HG02610 (cell line): ENCODE data around the gene GNPNAT1.
"Not testable (repeated sequence)": the region's sequence is repeated elsewhere in the genome, so short reads cannot be mapped to it uniquely, and the experiment has no call there.

Source experiments
- ATAC-seq: cut with Tn5 transposase; IDR thresholded peaks from one replicate; pipeline ENCODE4 v1.9.1; 2021; ENCODE audit warnings: mild to moderate bottlenecking, moderate library complexity; ENCODE audit not compliant: unreplicated experiment

GNPNAT1 gene

DNA sequence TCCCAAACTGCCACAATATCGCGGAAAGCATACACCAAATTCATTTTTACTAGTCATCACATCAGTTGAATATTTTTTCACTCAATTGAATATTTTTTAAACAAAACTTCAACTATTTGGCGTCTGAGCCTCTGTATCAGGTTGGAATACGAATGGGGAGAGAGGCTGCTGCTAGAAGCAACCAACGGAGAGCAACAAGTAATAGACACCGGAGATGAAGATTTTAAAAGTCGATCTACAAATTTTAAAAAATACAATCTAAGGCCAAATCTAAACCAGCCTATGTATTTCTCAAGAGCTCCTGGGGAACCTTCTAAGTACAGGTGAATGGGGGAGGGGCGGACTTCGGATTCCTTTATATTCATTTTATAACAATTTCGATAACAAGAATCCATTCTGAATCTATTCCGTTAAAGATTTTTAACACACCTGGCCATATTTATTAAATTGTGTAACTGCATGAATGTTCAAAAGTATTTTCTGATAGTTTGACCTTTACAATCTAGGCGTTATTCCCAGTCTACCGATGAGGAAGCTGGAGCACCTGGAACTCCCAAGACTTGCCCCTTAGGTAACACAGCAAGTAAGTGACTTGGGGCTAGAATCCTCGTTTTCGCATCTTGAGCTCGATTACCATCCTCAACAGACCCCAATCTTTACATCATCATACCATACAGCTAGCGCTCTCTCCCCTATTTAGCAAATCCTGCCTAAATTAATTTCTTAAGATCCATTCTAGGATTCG is 1.2 kb downstream of the GNPNAT1 start:
- ATAC-seq: no peak

DNA sequence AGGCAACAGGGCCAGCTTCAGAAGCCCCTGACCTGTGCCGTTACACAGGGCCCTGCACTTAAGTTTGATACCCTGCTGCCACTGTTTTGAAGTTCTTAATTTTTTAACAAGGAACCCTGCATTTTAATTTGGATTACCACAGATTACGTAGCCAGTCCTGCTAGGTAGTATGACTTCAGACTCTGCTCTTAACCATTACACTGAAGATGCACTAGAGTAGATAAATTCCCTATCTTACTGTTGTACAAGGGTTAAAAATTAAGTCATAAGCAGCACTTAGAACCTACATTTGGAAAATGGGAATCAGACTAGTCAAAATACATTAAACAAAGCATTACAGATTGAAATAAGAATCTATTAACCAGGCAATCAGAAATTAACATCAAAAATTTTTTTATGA is 2.3 kb downstream of the GNPNAT1 start:
- ATAC-seq: no peak

DNA sequence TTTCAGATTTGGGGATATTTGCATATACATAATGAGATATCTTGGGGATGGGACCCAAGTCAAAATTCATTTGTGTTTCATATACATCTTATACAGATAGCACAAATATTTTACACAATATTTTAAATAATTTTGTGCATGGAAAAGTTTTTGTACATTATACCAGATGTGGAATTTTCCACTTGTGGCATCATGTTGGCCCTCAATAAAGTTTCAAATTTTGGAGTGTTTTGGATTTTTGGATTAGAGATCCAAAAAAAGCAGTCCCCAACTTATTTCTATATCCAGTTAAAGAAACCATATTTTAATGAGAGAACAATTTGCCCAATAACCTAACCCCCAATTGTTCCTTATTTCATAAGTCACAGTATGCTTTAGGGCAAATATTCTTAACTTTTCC is 4.5 kb downstream of the GNPNAT1 start:
- ATAC-seq: no peak

DNA sequence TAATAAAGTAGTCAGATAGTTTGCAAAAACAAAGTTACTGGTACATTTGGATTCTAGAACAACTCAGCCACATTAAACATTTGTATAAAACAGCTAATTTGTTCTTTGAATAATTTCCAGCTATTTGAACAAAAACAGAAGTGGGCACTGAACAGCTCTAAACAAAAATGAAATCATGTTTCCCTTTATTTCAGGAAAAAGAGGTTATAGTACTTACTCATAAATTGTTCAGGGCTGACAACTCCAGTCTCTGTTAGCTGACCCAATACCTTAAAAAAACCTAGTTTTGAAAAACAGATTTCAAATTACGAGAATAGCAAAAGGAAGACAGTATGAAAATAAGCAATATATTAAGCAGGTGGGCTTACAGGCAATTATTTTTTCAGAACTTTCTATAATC is 8.2 kb downstream of the GNPNAT1 start:
- no peak for ATAC-seq

DNA sequence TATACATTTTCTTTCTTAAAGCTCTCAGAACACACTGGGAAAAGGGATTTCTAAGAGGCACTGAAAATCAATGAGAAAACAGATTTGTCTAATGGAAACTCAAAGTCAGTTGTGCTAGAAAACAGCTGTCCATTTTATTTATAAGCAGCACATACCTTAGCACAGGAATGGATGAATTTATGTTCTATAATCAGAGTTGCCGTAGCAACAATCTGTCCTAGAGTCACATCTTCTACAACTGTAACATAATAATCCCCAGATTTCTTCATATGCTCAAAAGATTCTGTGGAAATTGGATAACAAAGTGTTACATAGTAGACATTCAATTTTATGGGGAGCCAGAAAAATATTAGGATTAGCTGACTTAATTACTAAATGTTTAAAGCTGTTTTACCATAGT is 9.8 kb downstream of the GNPNAT1 start:
- no peak for ATAC-seq

DNA sequence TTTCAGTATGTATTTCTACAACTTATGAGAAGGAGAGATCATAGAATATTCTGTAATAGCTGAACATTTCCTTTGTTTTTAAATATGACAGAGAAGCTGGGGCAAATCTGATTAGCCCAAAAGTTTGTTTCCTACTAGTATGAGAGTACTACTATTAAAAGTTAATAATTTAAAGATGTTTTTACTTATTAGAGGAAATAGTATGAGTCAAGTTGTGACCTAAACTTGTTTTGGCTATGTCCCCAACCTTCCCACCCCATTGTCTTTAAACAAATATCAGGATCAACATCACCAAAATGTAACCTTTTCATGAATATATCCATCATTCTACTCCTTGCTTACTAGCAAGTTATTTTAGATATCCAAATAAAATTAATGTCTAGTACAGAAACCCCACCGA is 10.5 kb downstream of the GNPNAT1 start:
- ATAC-seq: no peak

DNA sequence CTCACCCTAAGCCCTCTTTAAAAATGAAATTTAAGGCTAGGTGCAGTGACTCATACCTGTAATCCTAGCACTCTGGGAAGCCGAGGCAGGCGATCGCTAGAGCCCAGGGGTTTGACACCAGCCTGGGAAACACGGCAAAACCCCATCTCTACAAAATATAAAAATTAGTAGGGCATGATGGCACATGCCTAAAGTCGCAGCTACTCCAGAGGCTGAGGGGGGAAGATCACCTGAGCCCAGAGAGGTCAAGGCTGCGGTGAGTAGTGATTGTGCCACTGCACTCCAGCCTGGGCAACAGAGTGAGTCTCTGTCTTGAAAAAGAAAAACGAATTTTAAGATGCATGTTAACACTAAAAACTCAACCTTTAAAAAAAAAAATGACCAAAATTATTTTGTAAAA is 12.7 kb downstream of the GNPNAT1 start:
- ATAC-seq: no peak

DNA sequence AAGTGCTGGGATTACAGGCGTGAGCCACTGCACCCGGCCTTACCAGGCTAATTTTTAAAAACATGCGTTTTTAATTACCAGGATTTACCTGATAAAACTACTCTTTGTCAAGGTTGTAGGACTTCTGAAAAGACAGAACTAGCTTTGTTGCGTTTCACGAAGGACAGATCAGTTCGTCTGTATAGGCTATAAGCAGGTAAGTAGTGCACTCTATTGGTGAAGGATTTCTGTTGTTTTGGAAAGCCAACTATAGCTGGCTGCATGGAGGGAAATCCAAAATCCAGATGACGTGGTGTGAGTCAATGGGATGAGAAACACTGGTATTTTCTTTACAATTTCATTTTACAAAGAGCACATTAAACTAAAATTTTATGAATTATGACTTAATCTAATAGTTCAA is 14.6 kb downstream of the GNPNAT1 start:
- no peak for ATAC-seq

DNA sequence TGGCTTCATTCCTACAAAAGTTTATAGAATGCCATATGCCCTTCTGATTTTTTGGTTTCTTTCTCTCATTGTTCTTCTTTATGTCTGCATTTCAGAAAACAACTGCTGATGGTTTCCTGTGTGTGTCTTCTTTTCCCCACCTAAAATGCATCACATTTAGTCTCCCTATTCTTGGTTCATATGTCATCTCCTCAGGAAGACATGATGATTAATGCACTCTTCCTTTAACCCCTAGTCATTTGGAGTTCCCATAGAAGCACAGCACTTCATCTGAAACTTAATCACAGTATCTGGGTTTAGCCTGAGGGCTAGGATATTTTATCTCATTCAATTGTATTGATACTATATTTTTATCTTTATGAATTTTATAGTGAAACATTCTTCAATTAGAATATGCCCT is 21.5 kb downstream of the GNPNAT1 start:
- no peak for ATAC-seq

DNA sequence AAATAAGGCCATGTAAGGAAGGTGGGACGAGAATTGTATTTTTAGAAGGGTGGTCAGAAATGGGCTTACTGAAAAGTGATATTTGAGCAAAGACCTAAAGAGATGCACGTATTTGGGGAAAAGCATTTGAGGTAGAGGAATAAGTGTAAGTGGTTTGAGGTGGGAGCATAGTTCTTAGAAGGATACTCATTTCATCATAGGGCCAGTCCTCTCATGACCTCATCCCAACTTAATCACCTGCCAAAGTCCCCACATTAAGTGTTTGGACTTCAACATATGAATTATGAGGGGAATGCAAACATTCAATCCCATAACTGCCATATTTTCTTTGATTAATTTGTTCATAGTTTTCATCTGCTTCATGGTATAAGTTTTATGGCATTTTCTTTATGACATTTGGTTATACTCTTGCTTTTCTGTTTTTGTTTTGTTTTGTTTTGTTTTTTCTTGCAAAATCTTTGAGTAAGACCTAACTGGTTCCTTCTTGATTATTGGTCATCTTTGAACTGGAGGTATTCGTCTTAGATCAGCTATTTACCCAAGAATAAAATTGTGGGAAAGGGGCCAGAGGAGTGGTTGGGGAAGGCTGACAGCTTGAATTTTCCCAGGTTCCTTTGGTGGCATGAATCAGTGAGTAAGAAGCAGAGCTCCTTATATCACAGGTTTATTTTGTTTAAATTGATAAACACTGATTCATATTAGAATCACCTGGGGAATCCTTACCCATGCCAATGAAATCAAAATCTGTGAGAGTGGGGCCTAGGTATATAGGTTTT is 24.2 kb downstream of the GNPNAT1 start:
- ATAC-seq: no peak

DNA sequence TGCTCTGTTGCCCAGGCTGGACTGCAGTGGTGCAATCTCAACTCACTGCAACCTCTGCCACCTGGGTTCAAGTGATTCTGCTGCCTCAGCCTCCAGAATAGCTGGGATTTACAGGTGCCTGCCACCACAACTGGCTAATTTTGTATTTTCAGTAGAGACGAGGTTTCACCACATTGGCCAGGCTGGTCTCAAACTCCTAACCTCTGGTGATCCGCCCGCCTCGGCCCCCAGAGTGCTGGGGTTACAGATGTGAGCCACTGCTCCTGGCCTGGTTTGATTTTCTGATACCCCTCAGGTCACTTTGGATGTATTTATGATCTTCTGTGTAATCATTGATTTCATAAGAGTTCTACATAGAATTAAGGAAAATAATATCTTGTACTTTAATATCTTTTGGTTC is 28.5 kb downstream of the GNPNAT1 start:
- not testable (repeated sequence) for ATAC-seq

DNA sequence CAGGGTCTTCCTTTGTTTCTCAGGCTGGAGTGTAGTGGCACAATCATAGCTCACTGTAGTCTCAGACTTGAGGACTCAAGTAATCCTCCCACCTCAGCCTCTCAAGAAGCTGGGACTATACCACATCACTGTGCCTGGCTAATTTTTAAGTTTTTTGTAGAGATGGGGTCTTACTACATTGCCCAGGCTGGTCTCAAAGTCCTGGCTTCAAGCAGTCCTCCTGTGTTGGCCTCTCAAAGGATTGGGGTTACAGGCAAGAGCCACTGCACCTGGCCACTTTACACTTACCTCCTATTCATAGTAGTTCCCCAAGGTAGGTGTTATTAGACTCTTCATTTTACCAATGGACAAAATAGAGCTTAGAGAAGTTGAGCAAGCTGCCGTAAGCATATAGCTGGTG is 32.3 kb downstream of the GNPNAT1 start:
- ATAC-seq: no peak

DNA sequence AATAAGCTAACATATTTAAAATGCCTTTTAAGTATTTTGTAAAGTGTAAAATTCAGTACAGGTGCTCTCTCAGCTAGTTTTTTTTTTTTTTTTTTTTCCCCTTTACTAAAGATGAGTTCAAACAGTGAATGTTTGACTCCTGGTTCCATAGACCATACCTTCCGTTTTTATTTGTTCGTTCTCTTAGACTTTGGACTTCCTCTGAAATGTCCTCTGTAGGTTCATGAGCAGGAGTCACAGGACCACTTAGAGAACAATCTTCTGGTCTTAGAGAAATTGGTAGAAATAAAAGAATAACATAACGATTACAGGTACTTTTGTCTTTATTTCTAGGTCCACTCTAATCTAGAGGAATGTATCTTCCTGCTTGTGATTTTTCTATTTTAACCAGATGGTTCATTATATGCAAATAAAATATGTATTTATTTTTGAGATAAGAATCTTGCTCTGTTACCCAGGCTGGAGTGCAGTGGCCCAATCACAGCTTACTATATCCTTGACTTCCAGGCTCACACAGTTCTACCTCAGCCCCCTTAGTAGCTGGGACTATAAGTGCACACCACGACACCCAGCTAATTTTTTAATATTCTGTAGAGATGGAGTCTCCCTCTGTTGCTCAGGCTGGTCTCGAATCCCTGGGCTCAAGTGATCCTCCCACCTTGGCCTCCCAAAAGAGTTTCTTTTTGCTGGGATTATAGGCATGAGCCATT is 35.6 kb downstream of the GNPNAT1 start:
- no peak for ATAC-seq

DNA sequence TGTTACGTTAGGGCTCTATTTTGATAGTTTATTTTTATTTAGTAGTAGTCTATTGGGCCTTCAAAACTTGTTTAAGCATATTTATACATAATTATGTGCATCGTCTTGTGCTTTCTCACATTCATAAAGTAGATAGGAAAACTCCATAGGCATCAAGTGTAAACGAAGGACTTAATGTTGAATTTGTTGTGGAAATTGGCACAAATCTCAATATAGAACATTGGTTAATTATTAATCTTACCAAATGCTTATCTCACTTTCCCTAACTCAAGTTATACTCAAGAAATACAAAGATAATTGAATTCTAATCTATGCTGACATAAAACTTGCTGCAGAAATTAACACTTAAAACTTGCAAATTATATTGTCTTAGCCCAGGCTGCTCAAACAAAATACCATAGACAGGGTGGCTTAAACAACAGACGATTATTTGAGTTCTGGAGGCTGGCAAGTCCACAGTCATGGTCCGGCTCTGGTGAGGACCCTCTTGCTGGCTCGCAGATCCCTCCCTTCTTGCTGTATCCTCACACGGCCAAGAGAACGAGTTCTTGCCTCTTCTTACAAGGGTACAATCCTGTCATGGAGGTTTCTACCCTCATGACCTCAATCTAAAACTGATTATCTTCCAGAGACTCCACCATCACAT is 42.6 kb downstream of the GNPNAT1 start:
- ATAC-seq: no peak

DNA sequence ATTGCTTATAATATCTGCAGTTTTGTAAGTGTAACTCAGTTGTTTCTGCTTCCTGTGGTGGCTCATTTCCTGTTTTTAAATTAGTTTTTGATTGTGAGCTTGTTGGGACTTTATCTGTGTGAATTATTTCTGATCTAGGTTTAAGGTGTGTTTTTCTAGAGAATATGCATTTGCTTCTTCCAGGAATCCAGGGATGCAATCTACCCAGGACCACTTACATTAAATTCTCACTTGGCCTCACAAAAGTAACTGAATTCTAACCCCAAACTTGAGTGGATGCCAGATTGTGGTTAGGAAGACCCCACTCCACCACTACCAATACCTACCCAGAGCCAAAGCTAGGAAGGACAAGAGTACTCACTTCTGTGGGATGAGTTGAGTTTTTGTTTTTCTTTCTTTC is 49.5 kb downstream of the GNPNAT1 start:
- ATAC-seq: peak; percentile 21

DNA sequence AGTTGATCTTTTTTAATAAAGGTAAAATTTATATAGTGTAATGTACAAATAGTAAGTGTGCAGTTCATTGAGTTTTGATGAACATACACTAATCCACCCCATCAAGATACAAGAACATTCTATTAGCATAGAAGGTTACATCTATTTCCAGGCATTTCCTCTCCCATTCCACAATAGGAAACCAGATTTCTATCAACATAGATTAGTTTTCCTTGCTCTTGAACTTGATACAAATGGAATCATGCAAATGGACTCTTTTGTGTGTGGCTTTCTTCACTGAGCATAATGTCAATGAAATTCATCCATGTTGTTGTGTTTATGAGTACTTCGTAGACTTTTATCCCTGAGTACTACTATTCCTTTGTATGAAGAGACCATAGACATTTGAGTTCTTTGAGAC is 50.7 kb downstream of the GNPNAT1 start:
- no peak for ATAC-seq

DNA sequence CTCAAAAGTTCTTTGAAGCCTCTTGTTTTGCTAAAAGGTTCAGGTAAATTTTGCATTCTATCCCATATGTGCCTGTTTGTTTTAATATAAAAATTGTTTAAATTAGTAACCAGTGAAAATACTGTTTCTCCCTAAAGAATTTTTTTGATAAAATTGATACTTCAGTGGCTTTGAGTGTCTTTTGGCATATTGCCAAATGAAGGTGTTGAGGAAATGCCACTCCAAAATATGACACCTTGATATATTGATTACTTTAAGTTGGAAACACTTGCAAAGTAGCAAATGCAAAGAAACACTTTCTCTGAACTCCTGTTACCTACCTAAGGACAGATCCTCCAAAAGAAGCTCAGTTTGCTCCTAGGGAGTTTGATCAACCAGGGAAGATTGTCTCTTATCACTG is 53.0 kb downstream of the GNPNAT1 start:
- ATAC-seq: no peak

DNA sequence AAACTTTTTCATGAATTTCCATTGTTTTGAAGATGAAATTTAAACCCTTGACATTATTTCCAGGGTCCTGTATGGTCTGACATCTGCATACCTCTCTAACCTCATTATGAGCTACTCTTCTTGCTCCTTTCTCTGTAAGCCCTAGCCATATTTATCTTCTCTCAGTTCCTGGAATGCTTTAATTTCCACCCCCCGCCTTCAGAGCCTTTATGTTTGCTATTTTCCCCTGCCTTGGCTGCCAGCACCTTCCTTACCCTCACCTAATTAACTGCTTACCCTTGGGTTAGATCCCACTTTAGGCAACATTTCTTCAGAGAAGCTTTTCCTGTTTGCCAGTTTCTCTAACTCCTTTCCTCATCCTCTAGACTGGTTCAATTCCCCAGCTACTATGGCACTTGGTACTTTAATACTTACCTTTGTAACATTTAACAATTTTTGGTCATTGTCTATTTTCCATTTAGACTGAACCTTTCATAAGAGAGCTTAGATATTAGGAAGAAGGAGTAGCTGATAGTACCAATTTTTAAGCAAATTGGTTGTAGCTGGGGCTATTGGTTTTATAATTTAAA is 55.4 kb downstream of the GNPNAT1 start:
- no peak for ATAC-seq

DNA sequence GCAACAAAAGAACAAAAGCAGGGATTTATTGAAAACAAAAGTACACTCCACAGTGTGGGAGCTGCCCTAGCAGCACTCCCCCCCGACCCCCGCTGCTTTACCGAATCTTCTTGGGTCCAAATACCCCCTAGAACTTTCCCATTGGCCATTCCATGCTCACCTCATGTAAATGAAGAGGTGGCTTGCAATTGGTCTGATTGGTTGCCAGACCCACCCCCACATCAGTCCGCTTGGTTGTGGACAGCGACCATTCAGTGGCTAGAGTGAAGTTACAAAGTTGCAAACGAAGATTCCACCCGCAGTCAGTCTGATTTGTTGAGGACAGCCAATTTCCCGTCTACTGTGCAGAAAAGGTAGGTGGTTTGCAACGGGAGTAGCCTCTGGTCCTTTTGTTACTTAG is 57.6 kb downstream of the GNPNAT1 start:
- ATAC-seq: no peak

DNA sequence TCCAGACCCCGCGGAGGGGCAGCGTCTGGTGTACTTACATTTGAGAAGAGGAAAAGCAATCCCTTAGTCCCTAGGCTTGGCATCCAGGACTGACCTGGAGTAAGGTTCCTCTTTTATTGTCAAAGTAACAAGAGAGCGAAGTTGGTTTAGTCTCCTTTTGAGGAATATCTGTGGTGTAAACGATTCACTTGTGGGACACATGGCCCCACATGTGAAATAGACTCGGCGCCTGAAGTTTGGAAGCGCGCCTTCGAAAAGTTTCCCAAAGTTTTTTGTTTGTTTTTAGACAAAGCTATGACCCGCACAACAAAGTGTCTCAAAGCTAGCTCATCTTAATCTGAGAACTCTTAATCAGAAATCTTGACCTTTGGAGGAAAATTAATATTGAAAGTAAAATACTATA is 60.7 kb downstream of the GNPNAT1 start:
- ATAC-seq: no peak
